Calu3 (cell line): ENCODE results near the gene UMAD1. TPM values are rescaled to one million over a fixed set of nuclear protein-coding genes. Genes with fewer than 3 reads are reported as not detected.
"Not testable (repeated sequence)": the region's sequence is repeated elsewhere in the genome, so short reads cannot be mapped to it uniquely, and the experiment has no call there.

ENCODE experiments used
- BruUV-seq: library from RNA; stranded (reverse); fragments of 400-500 nt; replicated peaks from 2 replicates; lab custom pipeline; 2021; lab: Mats Ljungman, UMichigan
- CTCF ChIA-PET: fragments of 300-600 bp; sonication (Branson Sonifier 250); formaldehyde crosslinking; loops from one replicate; lab custom pipeline; 2022; ENCODE audit warnings: antibody characterized with exemption; lab: Charles Lee
- DNase-seq: peaks from one replicate; pipeline ENCODE4 v3.0.0; 2022
- H3K27ac Mint-ChIP-seq: one replicate; pipeline ENCODE4 v1.8.0; 2022; ENCODE audit warnings: mixed read lengths; ENCODE audit not compliant: unreplicated experiment
- H3K27me3 Mint-ChIP-seq: one replicate; pipeline ENCODE4 v1.8.0; 2022; ENCODE audit warnings: mixed read lengths; ENCODE audit not compliant: unreplicated experiment
- H3K36me3 Mint-ChIP-seq: one replicate; pipeline ENCODE4 v1.8.0; 2022; ENCODE audit warnings: mild to moderate bottlenecking, moderate library complexity, mixed read lengths; ENCODE audit not compliant: insufficient read depth, unreplicated experiment
- H3K4me1 Mint-ChIP-seq: one replicate; pipeline ENCODE4 v1.8.0; 2022; ENCODE audit warnings: mild to moderate bottlenecking, low read depth, mixed read lengths; ENCODE audit not compliant: unreplicated experiment
- H3K4me3 Mint-ChIP-seq: one replicate; pipeline ENCODE4 v1.8.0; 2022; ENCODE audit warnings: mild to moderate bottlenecking, low read depth, moderate library complexity, mixed read lengths; ENCODE audit not compliant: unreplicated experiment
- H3K9me3 Mint-ChIP-seq: one replicate; pipeline ENCODE4 v1.8.0; 2022; ENCODE audit warnings: low read depth, mixed read lengths; ENCODE audit not compliant: unreplicated experiment
- intact Hi-C: fragments of 100-400 bp; cut with micrococcal nuclease; formaldehyde crosslinking; loops from one replicate; pipeline ENCODE4 v1.10.0; 2022; ENCODE audit not compliant: unreplicated experiment
- total RNA-seq: library from RNA; stranded (reverse); gene quantifications from 2 replicates; pipeline ENCODE4 v1.2.3, GENCODE V29; 2022
- TF ChIP-seq, protein P1 (sequence below): fragments of 200-600 bp; IDR thresholded peaks from one replicate; pipeline ENCODE4 v1.8.0; 2022; ENCODE audit warnings: antibody characterized with exemption; ENCODE audit not compliant: unreplicated experiment

Gene UMAD1
- total RNA-seq, 1 experiment from 2014 or later = 25.2 TPM

DNA sequence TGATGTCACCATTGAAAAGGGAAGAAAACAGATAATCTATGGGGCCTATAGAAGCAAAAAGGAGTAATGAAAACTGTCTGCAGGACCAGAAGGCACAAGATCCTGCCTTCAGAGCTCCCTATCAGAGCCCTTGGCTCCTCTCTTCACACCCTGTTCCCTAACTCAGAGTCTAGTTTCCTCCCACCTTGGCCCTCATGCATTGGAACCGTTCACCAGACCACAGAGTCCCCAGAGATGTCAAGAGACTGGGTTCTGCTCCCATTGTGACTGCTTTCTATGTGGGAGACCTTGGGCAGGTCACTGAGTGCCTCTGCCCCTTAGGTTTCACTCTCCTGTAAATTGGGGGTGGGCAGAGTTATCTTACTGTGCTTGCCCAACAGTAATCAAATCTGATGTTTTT, 158.0 kb downstream of the UMAD1 start:
- DNase-seq = no peak
- intact Hi-C loops = no loop called here
- Mint-ChIP-seq H3K9me3 (peaks cover 5% of the 10 kb centered on the region), H3K36me3 (peaks cover 5% of the 10 kb centered on the region), H3K4me3 (no peak overlapping the region), H3K27ac (no peak overlapping the region), H3K27me3 (no peaks in the 10 kb centered on the region), H3K4me1 (peaks cover 44% of the 10 kb centered on the region)
- TF ChIP-seq, protein P1, sequence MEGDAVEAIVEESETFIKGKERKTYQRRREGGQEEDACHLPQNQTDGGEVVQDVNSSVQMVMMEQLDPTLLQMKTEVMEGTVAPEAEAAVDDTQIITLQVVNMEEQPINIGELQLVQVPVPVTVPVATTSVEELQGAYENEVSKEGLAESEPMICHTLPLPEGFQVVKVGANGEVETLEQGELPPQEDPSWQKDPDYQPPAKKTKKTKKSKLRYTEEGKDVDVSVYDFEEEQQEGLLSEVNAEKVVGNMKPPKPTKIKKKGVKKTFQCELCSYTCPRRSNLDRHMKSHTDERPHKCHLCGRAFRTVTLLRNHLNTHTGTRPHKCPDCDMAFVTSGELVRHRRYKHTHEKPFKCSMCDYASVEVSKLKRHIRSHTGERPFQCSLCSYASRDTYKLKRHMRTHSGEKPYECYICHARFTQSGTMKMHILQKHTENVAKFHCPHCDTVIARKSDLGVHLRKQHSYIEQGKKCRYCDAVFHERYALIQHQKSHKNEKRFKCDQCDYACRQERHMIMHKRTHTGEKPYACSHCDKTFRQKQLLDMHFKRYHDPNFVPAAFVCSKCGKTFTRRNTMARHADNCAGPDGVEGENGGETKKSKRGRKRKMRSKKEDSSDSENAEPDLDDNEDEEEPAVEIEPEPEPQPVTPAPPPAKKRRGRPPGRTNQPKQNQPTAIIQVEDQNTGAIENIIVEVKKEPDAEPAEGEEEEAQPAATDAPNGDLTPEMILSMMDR = no peak
- BruUV-seq = no TSS peak
- CTCF ChIA-PET = no interaction called here

DNA sequence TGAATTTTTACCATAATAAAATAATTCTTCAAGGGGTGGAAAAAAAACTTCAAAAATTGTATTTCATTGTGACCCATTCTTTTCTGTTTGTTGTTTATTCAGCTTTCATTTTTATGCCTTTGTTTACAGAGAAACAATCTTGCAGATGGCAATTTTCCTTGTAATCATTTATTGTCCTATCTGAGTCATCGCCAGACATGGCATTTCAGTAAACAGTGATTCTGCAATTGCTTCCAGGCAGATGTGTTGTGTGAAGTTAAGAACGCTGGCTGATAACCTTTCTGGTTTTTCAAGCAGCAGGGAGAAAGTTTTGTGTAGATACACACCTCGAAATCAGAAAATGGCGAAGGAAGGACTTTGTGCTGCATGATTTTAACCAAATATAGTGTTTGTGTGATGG, 158.6 kb downstream of the UMAD1 start:
- peaks cover 5% of the 10 kb centered on the region for H3K9me3 Mint-ChIP-seq
- no peak overlapping the region for H3K4me3 Mint-ChIP-seq
- no peaks in the 10 kb centered on the region for H3K27me3 Mint-ChIP-seq
- no peak for DNase-seq
- H3K36me3 Mint-ChIP-seq = peaks cover 5% of the 10 kb centered on the region
- intact Hi-C loops = no loop called here
- CTCF ChIA-PET = no interaction called here
- no TSS peak for BruUV-seq
- H3K4me1 Mint-ChIP-seq = peaks cover 44% of the 10 kb centered on the region
- no peak overlapping the region for H3K27ac Mint-ChIP-seq
- TF ChIP-seq, protein P1 = no peak

DNA sequence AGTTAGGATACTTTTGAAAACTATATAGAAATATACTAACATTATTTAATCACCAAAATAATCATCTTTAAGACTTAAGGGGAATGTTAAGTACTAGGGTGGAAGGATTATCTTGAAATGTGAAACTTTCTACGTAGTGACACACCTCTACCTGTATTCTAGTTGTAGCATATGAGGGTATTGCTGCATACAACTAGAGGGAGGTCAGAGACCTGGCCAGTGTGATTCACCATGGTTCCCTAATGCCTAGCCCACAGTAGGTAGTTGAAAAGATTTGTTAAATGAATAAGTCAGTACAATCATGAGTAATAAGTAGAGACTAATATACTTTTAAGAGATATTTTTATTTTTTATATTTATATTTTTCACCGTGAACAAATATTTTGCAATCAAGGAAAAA, 162.0 kb downstream of the UMAD1 start:
- BruUV-seq = no TSS peak
- CTCF ChIA-PET = no interaction called here
- Mint-ChIP-seq H3K4me3 (no peak overlapping the region), H3K4me1 (peaks cover 24% of the 10 kb centered on the region), H3K9me3 (peaks cover under 1% of the 10 kb centered on the region), H3K36me3 (no peaks in the 10 kb centered on the region), H3K27me3 (no peaks in the 10 kb centered on the region), H3K27ac (no peak overlapping the region)
- TF ChIP-seq, protein P1 = no peak
- intact Hi-C loops = no loop called here
- no peak for DNase-seq

DNA sequence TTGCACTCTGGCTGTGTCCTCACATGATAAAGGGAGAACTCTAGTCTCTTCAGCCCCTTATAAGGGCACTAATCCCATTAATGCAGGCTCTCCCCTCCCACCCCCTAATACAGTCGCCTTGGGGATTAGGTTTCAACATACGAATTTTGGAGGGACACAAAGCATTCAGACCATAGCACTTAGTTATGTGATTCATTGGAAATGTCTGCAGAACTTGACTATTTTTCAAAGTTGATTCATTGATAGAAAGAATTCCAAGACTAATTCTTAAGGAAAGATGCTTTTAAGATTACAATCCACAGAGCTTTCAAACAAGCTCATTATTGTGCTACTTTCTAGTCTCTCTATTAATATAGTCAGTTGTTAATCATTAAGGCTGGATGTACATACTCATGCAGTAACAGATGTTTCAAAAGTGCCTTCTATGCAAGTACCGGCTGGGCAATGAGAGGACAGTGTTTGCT, 163.2 kb downstream of the UMAD1 start:
- H3K4me1 Mint-ChIP-seq = peaks cover 13% of the 10 kb centered on the region
- no peak overlapping the region for H3K4me3 Mint-ChIP-seq
- no peaks in the 10 kb centered on the region for H3K9me3 Mint-ChIP-seq
- H3K27ac Mint-ChIP-seq = no peak overlapping the region
- H3K27me3 Mint-ChIP-seq = no peaks in the 10 kb centered on the region
- CTCF ChIA-PET = interaction anchor here (0.5 to 0.8 kb wide), 2 partner anchors 15 to 81 kb away, joined by 3 to 10 read pairs; no protein-coding TSS in a partner anchor
- intact Hi-C loops = no loop called here
- BruUV-seq = no TSS peak
- H3K36me3 Mint-ChIP-seq = no peaks in the 10 kb centered on the region
- DNase-seq = no peak
- TF ChIP-seq, protein P1 = no peak

DNA sequence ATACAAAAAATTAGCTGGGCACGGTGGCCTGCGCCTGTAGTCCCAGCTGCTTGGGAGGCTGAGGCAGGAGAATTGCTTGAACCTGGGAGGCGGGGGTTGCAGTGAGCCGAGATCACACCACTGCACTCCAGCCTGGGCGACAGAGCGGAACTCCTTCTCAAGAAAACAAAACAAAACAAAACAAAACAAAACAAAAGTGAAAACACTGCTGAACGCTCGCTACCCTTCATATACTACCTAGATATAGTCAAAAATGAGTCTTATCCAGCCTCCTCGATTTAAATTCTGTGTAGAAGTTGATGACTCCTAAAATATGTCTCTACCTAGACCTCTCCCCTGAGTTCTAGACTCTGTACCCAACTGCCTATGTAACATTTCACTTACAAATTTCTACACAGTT, 164.3 kb downstream of the UMAD1 start:
- CTCF ChIA-PET, BruUV-seq, DNase-seq, H3K36me3 Mint-ChIP-seq, intact Hi-C loops, H3K27ac Mint-ChIP-seq, H3K9me3 Mint-ChIP-seq, H3K4me3 Mint-ChIP-seq, H3K27me3 Mint-ChIP-seq, H3K4me1 Mint-ChIP-seq: not testable (repeated sequence)
